ENCODE measurements around the gene TMC3.
A peak's percentile ranks its signal among the peaks of the same experiment; 100 is the strongest.

TMC3 gene

DNA sequence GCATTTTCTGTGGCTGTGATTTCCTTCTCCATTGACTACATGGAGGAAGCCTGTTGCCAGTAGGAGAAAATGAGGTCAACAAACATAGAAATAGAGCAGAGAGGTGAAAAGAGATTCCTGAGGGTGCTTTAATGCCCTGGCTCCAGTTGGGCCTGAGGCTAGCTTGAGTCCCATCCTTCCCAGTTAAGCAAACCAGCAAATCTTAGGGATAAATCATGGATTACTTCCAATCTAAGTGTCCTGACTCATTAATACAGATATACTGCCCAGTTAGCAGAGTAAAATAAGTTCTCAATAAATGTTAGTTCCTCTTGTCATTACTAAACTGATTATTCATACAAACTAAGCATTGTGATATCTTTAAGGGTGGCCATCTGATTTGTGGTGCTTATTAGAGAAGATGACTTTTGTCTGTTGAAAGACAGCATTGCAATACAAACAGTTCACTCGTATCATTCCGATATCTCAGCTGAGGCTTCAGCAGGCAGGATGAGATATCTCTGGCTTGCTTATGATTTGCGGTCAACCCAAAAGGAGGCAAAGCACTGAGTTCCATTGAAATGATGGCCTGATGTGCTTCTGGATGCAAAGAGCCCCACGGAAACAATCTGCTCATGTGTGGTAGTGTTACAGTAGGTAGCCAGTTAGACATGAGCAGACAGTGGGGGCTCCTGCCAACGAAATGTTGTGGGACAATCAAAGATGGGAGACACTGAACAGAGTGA, 43.5 kb downstream of the TMC3 start:
- FAIRE-seq: no peak
- no peak for DNase-seq (ENCODE audit: insufficient read length, low spot score)
- TF ChIP-seq TAF1 (IDR thresholded peaks at IDR 0.05; ENCODE audit: low read depth, low read length) (no peak), POU2F2 (IDR thresholded peaks at IDR 0.05; ENCODE audit: low read depth, low read length) (no peak), PAX5 (IDR thresholded peaks at IDR 0.05; ENCODE audit: insufficient read depth, low read length, severe bottlenecking) (no peak), POLR2AphosphoS5 (IDR thresholded peaks at IDR 0.05; ENCODE audit: low read depth, low read length) (no peak), POLR2A (IDR thresholded peaks at IDR 0.05; ENCODE audit: low read depth, low read length) (no peak), SPI1 (IDR thresholded peaks at IDR 0.05; ENCODE audit: low read depth, low read length) (no peak)

DNA sequence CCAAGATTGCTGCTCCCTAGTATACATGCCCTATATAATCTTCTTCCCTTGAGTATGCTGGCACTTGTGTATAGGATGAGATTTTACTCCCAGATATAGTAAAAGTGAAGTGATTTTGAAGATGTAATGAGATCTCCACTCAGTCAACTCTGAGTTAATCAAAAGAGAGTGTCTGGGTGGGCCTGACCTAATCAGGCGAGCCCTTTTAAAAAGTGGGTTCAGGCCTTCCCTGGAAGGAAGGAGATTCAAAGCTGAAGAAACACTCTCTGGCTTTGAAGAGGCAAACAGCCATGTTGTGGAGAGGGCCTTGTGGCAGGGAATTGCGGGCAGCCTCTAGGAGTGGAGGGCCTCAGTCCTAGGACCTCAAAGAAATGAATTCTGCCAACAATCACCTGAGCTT, 44.6 kb downstream of the TMC3 start:
- FAIRE-seq: no peak
- DNase-seq (ENCODE audit: insufficient read length, low spot score): no peak
- TF ChIP-seq TAF1 (IDR thresholded peaks at IDR 0.05; ENCODE audit: low read depth, low read length): no peak

DNA sequence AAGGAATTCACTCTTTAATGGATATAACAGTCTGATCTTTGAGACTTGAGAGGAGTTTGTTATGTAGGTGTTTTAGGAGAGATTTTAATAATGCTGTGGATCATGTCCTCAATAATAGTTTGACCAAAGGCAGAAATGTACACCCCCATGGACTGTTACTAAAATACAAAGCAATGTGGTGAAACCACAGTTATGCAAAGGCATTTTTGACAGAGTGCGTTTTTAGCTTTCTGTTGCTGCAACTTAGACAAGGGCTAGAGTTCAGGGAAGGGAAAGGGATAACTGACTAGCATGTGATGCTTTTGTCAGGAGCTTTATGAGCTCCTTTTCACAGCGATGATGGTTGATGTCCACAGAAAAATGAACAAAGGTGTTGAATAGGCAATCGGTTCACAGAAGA, 46.5 kb downstream of the TMC3 start:
- FAIRE-seq (no peak), DNase-seq (ENCODE audit: insufficient read length, low spot score) (no peak)
- TF ChIP-seq POLR2A (IDR thresholded peaks at IDR 0.05; ENCODE audit: low read depth, low read length): no peak
- no peak for TF ChIP-seq POLR2AphosphoS5 (IDR thresholded peaks at IDR 0.05; ENCODE audit: low read depth, low read length)
- no peak for TF ChIP-seq POU2F2 (IDR thresholded peaks at IDR 0.05; ENCODE audit: low read depth, low read length)
- TF ChIP-seq TAF1 (IDR thresholded peaks at IDR 0.05; ENCODE audit: low read depth, low read length): no peak
- TF ChIP-seq PAX5 (IDR thresholded peaks at IDR 0.05; ENCODE audit: insufficient read depth, low read length, severe bottlenecking): no peak
- TF ChIP-seq SPI1 (IDR thresholded peaks at IDR 0.05; ENCODE audit: low read depth, low read length): no peak

DNA sequence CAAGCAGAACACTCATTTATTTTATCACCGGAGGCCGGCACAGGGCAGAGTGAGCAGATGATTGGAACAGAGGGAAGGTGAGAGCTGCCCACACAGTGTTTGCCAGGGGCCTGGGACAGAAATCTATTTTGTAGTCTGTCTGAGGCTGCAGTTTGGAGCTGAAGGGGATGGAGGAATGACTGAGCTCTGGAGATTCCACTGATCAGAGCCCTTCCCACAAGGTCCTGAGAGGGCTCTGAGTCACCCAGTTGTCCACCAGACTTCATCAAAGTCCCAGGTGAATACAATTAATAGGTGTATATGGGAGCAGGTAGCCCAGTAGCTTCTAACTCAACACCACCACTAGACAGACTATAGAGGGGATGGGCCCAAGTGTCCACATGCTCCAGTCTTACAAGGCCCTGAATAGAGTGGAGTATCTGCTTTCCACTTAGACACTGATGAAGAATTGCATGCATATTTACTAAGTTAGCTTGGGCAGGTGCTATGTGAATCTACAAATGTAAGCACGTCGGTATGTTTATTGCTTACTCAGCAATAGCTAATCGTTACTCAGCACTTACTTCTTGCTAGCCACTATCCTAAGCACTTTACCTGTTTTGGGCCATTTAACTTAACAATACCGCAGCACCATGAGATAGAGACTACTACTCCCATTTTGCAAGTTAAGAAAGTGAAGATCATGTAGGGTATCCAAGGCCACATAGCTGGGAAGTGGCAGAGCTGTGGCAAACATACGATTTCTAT, 47.4 kb downstream of the TMC3 start:
- TF ChIP-seq PAX5 (IDR thresholded peaks at IDR 0.05; ENCODE audit: insufficient read depth, low read length, severe bottlenecking): no peak
- no peak for TF ChIP-seq POU2F2 (IDR thresholded peaks at IDR 0.05; ENCODE audit: low read depth, low read length)
- TF ChIP-seq TAF1 (IDR thresholded peaks at IDR 0.05; ENCODE audit: low read depth, low read length): no peak
- no peak for TF ChIP-seq POLR2A (IDR thresholded peaks at IDR 0.05; ENCODE audit: low read depth, low read length)
- no peak for TF ChIP-seq POLR2AphosphoS5 (IDR thresholded peaks at IDR 0.05; ENCODE audit: low read depth, low read length)
- TF ChIP-seq SPI1 (IDR thresholded peaks at IDR 0.05; ENCODE audit: low read depth, low read length): no peak
- no peak for DNase-seq (ENCODE audit: insufficient read length, low spot score)
- no peak for FAIRE-seq

GRCh38 chr15:81323944-81324881, 49.8 kb downstream of the TMC3 start, which contains the start of gene STARD5:
TSS of gene STARD5 (minus strand) at chr15:81324141. CDS start at chr15:81324099, 42 bp downstream.
- FAIRE-seq: peak; percentile 82
- no peak for TF ChIP-seq PAX5 (IDR thresholded peaks at IDR 0.05; ENCODE audit: insufficient read depth, low read length, severe bottlenecking)
- peak; percentile 71 for TF ChIP-seq TAF1 (IDR thresholded peaks at IDR 0.05; ENCODE audit: low read depth, low read length)
- TF ChIP-seq SPI1 (IDR thresholded peaks at IDR 0.05; ENCODE audit: low read depth, low read length): no peak
- no peak for TF ChIP-seq POU2F2 (IDR thresholded peaks at IDR 0.05; ENCODE audit: low read depth, low read length)
- TF ChIP-seq POLR2AphosphoS5 (IDR thresholded peaks at IDR 0.05; ENCODE audit: low read depth, low read length): peak; percentile 69; the same call in 1 of the 2 replicates
- peak; percentile 61; the same call in 1 of the 2 replicates for TF ChIP-seq POLR2A (IDR thresholded peaks at IDR 0.05; ENCODE audit: low read depth, low read length)
- peak; percentile 96 for DNase-seq (ENCODE audit: insufficient read length, low spot score)

GRCh38 chr15:81323559-81323943, 50.5 kb downstream of the TMC3 start:
- DNase-seq (ENCODE audit: insufficient read length, low spot score) (no peak), FAIRE-seq (no peak)
- no peak for TF ChIP-seq TAF1 (IDR thresholded peaks at IDR 0.05; ENCODE audit: low read depth, low read length)
- no peak for TF ChIP-seq SPI1 (IDR thresholded peaks at IDR 0.05; ENCODE audit: low read depth, low read length)
- TF ChIP-seq PAX5 (IDR thresholded peaks at IDR 0.05; ENCODE audit: insufficient read depth, low read length, severe bottlenecking): no peak
- TF ChIP-seq POU2F2 (IDR thresholded peaks at IDR 0.05; ENCODE audit: low read depth, low read length): no peak
- TF ChIP-seq POLR2A (IDR thresholded peaks at IDR 0.05; ENCODE audit: low read depth, low read length): no peak
- no peak for TF ChIP-seq POLR2AphosphoS5 (IDR thresholded peaks at IDR 0.05; ENCODE audit: low read depth, low read length)

- TF ChIP-seq POLR2A (IDR thresholded peaks at IDR 0.05; ENCODE audit: low read depth, low read length) (no peak), TAF1 (IDR thresholded peaks at IDR 0.05; ENCODE audit: low read depth, low read length) (no peak), POU2F2 (IDR thresholded peaks at IDR 0.05; ENCODE audit: low read depth, low read length) (no peak), PAX5 (IDR thresholded peaks at IDR 0.05; ENCODE audit: insufficient read depth, low read length, severe bottlenecking) (no peak), POLR2AphosphoS5 (IDR thresholded peaks at IDR 0.05; ENCODE audit: low read depth, low read length) (no peak), SPI1 (IDR thresholded peaks at IDR 0.05; ENCODE audit: low read depth, low read length) (no peak)
- FAIRE-seq (no peak), DNase-seq (ENCODE audit: insufficient read length, low spot score) (no peak)
These were observed 51.2 kb downstream of the TMC3 start for GRCh38 chr15:81322676-81323253.

GRCh38 chr15:81321667-81322066, 52.3 kb downstream of the TMC3 start:
- DNase-seq (ENCODE audit: insufficient read length, low spot score): no peak
- no peak for TF ChIP-seq TAF1 (IDR thresholded peaks at IDR 0.05; ENCODE audit: low read depth, low read length)
- no peak for TF ChIP-seq POLR2A (IDR thresholded peaks at IDR 0.05; ENCODE audit: low read depth, low read length)
- TF ChIP-seq SPI1 (IDR thresholded peaks at IDR 0.05; ENCODE audit: low read depth, low read length): no peak
- no peak for TF ChIP-seq POU2F2 (IDR thresholded peaks at IDR 0.05; ENCODE audit: low read depth, low read length)
- no peak for TF ChIP-seq POLR2AphosphoS5 (IDR thresholded peaks at IDR 0.05; ENCODE audit: low read depth, low read length)
- no peak for TF ChIP-seq PAX5 (IDR thresholded peaks at IDR 0.05; ENCODE audit: insufficient read depth, low read length, severe bottlenecking)
- no peak for FAIRE-seq
